Osteocyte (in vitro differentiated cells): ENCODE data around the gene AMOT. TPM values are rescaled to one million over a fixed set of nuclear protein-coding genes. Genes with fewer than 3 reads are reported as not detected.
"Not testable (repeated sequence)": the region's sequence is repeated elsewhere in the genome, so short reads cannot be mapped to it uniquely, and the experiment has no call there.

Source experiments
- DNase-seq: peaks from one replicate; pipeline ENCODE4 v3.0.0; 2021; ENCODE audit warnings: mixed read lengths; ENCODE audit not compliant: unreplicated experiment; ENCODE audit errors: extremely low spot score
- H3K27ac Mint-ChIP-seq: one replicate; pipeline ENCODE4 v1.8.0; 2021; ENCODE audit warnings: mild to moderate bottlenecking, mixed read lengths; ENCODE audit not compliant: unreplicated experiment
- H3K27me3 Mint-ChIP-seq: one replicate; pipeline ENCODE4 v1.8.0; 2021; ENCODE audit warnings: mixed read lengths; ENCODE audit not compliant: unreplicated experiment
- H3K36me3 Mint-ChIP-seq: one replicate; pipeline ENCODE4 v1.8.0; 2021; ENCODE audit warnings: mixed read lengths; ENCODE audit not compliant: unreplicated experiment
- H3K4me1 Mint-ChIP-seq: one replicate; pipeline ENCODE4 v1.8.0; 2021; ENCODE audit warnings: mixed read lengths; ENCODE audit not compliant: unreplicated experiment
- H3K4me3 Mint-ChIP-seq: one replicate; pipeline ENCODE4 v1.8.0; 2021; ENCODE audit warnings: mild to moderate bottlenecking, moderate library complexity, mixed read lengths; ENCODE audit not compliant: unreplicated experiment
- H3K9me3 Mint-ChIP-seq: one replicate; pipeline ENCODE4 v1.8.0; 2021; ENCODE audit warnings: mixed read lengths; ENCODE audit not compliant: unreplicated experiment
- CTCF ChIP-seq: fragments of 200-600 bp; sonication (generic); IDR thresholded peaks from 2 replicates; pipeline ENCODE4 v1.5.0; 2021; ENCODE audit warnings: antibody characterized with exemption, mild to moderate bottlenecking, moderate library complexity
- total RNA-seq: library from RNA; stranded (reverse); gene quantifications from 2 replicates; pipeline ENCODE4 v1.2.1, GENCODE V29; 2021

AMOT gene
- total RNA-seq, 1 donor from 2014 or later: 7.2 TPM

- no peak for TF ChIP-seq CTCF
- Mint-ChIP-seq H3K9me3 (no peaks in the 10 kb centered on the region), H3K27me3 (peaks cover 2% of the 10 kb centered on the region), H3K4me3 (no peak overlapping the region), H3K27ac (no peak overlapping the region), H3K4me1 (no peaks in the 10 kb centered on the region), H3K36me3 (no peaks in the 10 kb centered on the region)
- DNase-seq: no peak
These were observed 23.2 kb upstream of the AMOT start for GRCh38 chrX:112863850-112864249.

GRCh38 chrX:112857478-112857878, 16.8 kb upstream of the AMOT start:
- no peaks in the 10 kb centered on the region for H3K36me3 Mint-ChIP-seq
- peaks cover 25% of the 10 kb centered on the region for H3K27me3 Mint-ChIP-seq
- no peak for TF ChIP-seq CTCF
- H3K9me3 Mint-ChIP-seq: no peaks in the 10 kb centered on the region
- peaks cover 3% of the 10 kb centered on the region for H3K4me1 Mint-ChIP-seq
- H3K27ac Mint-ChIP-seq: no peak overlapping the region
- no peak for DNase-seq
- H3K4me3 Mint-ChIP-seq: no peak overlapping the region

- not testable (repeated sequence) for H3K4me3 Mint-ChIP-seq, DNase-seq, H3K27ac Mint-ChIP-seq, H3K9me3 Mint-ChIP-seq, H3K36me3 Mint-ChIP-seq
- Mint-ChIP-seq H3K4me1 (peaks cover 19% of the 10 kb centered on the region), H3K27me3 (peaks cover 40% of the 10 kb centered on the region)
These were observed 14.3 kb upstream of the AMOT start for GRCh38 chrX:112854901-112855300.

GRCh38 chrX:112852851-112853250, 12.2 kb upstream of the AMOT start:
- Mint-ChIP-seq H3K27ac (no peak overlapping the region), H3K27me3 (peaks cover 45% of the 10 kb centered on the region), H3K4me1 (peaks cover 19% of the 10 kb centered on the region), H3K4me3 (no peak overlapping the region), H3K36me3 (no peaks in the 10 kb centered on the region), H3K9me3 (no peaks in the 10 kb centered on the region)
- TF ChIP-seq CTCF: no peak
- DNase-seq: no peak

GRCh38 chrX:112851806-112852205, 11.2 kb upstream of the AMOT start:
- peaks cover 19% of the 10 kb centered on the region for H3K4me1 Mint-ChIP-seq
- no peak overlapping the region for H3K27ac Mint-ChIP-seq
- no peaks in the 10 kb centered on the region for H3K9me3 Mint-ChIP-seq

More at GRCh38 chrX:112851806-112852205, 11.2 kb upstream of the AMOT start:
- no peak for DNase-seq
- no peak for TF ChIP-seq CTCF
- Mint-ChIP-seq H3K27me3 (peaks cover 42% of the 10 kb centered on the region), H3K36me3 (no peaks in the 10 kb centered on the region), H3K4me3 (no peak overlapping the region)
